Testis (tissue), 3 donors: ENCODE results near the gene SH3RF3. TPM values are rescaled to one million over a fixed set of nuclear protein-coding genes. Genes with fewer than 3 reads are reported as not detected.

ENCODE experiments used
- DNase-seq: peaks from one replicate; pipeline ENCODE4 v3.0.0-alpha.2; 2019
- H3K27ac ChIP-seq, 2 donors: fragments of 200-600 bp; sonication (generic); one replicate each; pipeline ENCODE4 v1.5.1; 2019
- H3K27me3 ChIP-seq: fragments of 200-600 bp; sonication (generic); one replicate; pipeline ENCODE4 v1.5.1; 2019
- H3K36me3 ChIP-seq: fragments of 200-600 bp; sonication (generic); one replicate; pipeline ENCODE4 v1.5.1; 2017; ENCODE audit warnings: low read depth; ENCODE audit errors: missing control alignments
- H3K4me1 ChIP-seq: fragments of 200-600 bp; sonication (generic); one replicate; pipeline ENCODE4 v1.5.1; 2019
- H3K4me3 ChIP-seq, 2 donors: fragments of 200-600 bp; sonication (generic); one replicate each; pipeline ENCODE4 v1.5.1; 2017 to 2019
- H3K9me3 ChIP-seq: fragments of 200-600 bp; sonication (generic); one replicate; pipeline ENCODE4 v1.5.1; 2017
- POLR2A ChIP-seq: fragments of 450-650 bp; IDR thresholded peaks from one replicate; pipeline ENCODE4 v1.6.1; 2017; ENCODE audit warnings: antibody characterized with exemption, mild to moderate bottlenecking, moderate library complexity
- WGBS, 2 donors: methylation state at CpG; one replicate each; pipeline ENCODE4 v1.1.5; 2018; 5-methylcytosine and 5-hydroxymethylcytosine counted together
- intact Hi-C: fragments of 100-400 bp; cut with DNase I; formaldehyde crosslinking; loops from one replicate; pipeline ENCODE4 v1.15.1; 2023; ENCODE audit warnings: low total_unique reads
- polyA plus RNA-seq: library from polyadenylated mRNA; stranded (reverse); fragments of 350-450 nt; fragmentation: Illumina TruSeq; extraction: RNeasy Lipid Tissue Mini Kit (QIAGEN cat#74804); gene quantifications from one replicate; pipeline ENCODE4 v1.2.3, GENCODE V29; 2014; ENCODE audit warnings: low read depth, low replicate concordance; ENCODE audit not compliant: insufficient read depth
- total RNA-seq, 2 donors: library from RNA; depleted of rRNA; stranded (reverse); fragments of >200 nt; gene quantifications; one replicate each; pipeline ENCODE4 v1.2.3, GENCODE V29; 2016
- TF ChIP-seq, protein P1 (sequence below), 3 experiments: fragments of 450-650 bp in 2 of 3; fragments of 200-600 bp in 1 of 3; sonication (generic) in 1 of 3; IDR thresholded peaks; one replicate each; pipeline ENCODE4 v1.5.1; 2016 to 2019; ENCODE audit warnings: antibody characterized with exemption in 3 of 3, mild to moderate bottlenecking in 2 of 3, moderate library complexity in 1 of 3

SH3RF3 gene
- total and polyA plus RNA-seq, 3 donors from 2014 or later: 9.3 to 20.1 (median 16.5) TPM

DNA sequence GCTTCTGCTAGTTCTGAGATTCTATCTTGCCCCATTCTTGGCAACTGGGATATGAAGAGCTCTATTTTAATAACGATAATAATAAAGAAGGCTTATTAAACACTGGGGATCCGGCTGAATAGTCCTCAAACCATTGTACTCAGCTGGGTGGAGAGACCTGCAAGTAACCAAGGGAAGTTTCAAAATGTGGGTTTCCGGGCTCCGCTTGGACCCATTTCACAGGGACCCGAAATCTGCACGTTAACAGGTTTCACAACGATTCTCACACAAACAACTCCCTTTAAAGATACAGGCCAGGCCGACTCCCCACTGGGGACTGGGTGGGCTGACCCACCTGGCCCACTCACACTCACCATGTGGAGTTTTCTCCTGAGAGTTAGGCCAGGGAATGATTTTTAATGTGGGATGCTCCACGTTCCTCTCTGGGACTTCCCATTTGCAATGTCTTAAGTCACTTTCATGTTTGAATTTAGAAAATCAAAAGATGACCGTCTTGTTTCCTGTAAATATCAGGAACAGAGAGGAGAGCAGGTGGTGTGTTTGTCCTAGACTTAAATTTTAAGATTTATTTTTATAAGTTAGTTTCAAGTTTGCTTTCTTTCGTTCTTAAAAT lies 96.3 kb downstream of the SH3RF3 start:
- no peaks in the 10 kb centered on the region for H3K4me1 ChIP-seq
- TF ChIP-seq, protein P1, sequence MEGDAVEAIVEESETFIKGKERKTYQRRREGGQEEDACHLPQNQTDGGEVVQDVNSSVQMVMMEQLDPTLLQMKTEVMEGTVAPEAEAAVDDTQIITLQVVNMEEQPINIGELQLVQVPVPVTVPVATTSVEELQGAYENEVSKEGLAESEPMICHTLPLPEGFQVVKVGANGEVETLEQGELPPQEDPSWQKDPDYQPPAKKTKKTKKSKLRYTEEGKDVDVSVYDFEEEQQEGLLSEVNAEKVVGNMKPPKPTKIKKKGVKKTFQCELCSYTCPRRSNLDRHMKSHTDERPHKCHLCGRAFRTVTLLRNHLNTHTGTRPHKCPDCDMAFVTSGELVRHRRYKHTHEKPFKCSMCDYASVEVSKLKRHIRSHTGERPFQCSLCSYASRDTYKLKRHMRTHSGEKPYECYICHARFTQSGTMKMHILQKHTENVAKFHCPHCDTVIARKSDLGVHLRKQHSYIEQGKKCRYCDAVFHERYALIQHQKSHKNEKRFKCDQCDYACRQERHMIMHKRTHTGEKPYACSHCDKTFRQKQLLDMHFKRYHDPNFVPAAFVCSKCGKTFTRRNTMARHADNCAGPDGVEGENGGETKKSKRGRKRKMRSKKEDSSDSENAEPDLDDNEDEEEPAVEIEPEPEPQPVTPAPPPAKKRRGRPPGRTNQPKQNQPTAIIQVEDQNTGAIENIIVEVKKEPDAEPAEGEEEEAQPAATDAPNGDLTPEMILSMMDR (IDR thresholded peaks at IDR 0.05): no peak
- TF ChIP-seq POLR2A: no peak
- intact Hi-C loops: no loop called here
- DNase-seq: no peak
- no peak overlapping the region for H3K4me3 ChIP-seq
- no peak overlapping the region for H3K27ac ChIP-seq
- WGBS, 2 donors: 86 to 91% methylated on average over 11 of the region's 11 CpGs
- H3K36me3 ChIP-seq: no peaks in the 10 kb centered on the region
- H3K27me3 ChIP-seq: no peaks in the 10 kb centered on the region
- no peaks in the 10 kb centered on the region for H3K9me3 ChIP-seq

DNA sequence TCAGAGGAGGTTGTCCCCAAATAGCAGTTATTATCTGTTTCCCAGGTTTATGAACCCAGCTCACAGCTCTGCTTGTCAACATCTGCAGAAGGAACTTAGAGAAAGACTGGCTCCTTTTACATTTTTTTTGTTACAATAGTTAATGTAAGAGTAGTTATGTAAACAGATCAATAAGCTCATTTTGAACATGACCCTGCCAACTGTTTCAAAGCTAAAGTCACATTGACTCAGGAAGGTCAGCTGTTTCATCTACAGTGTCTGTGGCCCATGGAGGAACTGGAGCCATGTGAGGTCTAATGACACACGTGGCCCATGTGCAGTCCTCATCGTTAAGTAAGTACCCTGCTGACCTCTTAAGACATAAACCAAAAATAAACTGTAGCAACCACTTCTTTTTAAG lies 97.1 kb downstream of the SH3RF3 start:
- Histone ChIP-seq H3K27ac (no peak overlapping the region), H3K9me3 (no peaks in the 10 kb centered on the region), H3K4me1 (peaks cover 4% of the 10 kb centered on the region), H3K27me3 (no peaks in the 10 kb centered on the region), H3K36me3 (no peaks in the 10 kb centered on the region), H3K4me3 (no peak overlapping the region)
- no peak for DNase-seq
- WGBS, 2 donors: 65 to 69% methylated on average over 2 of the region's 2 CpGs
- intact Hi-C loops: no loop called here
- TF ChIP-seq, protein P1 (IDR thresholded peaks at IDR 0.05): no peak
- no peak for TF ChIP-seq POLR2A

DNA sequence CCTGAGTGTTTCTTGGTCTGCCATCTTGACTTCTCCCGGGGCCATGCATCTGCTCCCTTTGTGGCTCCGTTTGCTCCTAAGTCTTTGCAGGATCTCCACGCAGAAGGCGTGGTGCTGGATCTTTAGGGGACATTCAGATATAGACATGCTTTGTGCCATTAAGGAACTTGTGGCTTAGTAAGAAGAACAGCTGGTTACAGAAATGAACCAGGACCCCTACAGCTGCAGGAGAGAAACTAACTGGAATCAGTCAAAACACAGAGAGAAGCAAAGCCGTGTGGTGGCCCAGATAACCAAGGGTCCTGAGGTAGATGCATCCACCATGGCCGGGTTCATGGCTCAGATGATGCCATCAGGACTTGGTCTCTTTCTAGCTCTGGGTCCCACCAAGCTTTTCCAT lies 97.6 kb downstream of the SH3RF3 start:
- H3K36me3 ChIP-seq: no peaks in the 10 kb centered on the region
- no peak overlapping the region for H3K27ac ChIP-seq
- DNase-seq: no peak
- no peaks in the 10 kb centered on the region for H3K9me3 ChIP-seq
- TF ChIP-seq, protein P1 (IDR thresholded peaks at IDR 0.05): no peak
- no peak overlapping the region for H3K4me3 ChIP-seq
- H3K27me3 ChIP-seq: no peaks in the 10 kb centered on the region
- peaks cover 7% of the 10 kb centered on the region for H3K4me1 ChIP-seq
- WGBS, 2 donors: 88 to 93% methylated on average over 6 of the region's 6 CpGs
- intact Hi-C loops: no loop called here

DNA sequence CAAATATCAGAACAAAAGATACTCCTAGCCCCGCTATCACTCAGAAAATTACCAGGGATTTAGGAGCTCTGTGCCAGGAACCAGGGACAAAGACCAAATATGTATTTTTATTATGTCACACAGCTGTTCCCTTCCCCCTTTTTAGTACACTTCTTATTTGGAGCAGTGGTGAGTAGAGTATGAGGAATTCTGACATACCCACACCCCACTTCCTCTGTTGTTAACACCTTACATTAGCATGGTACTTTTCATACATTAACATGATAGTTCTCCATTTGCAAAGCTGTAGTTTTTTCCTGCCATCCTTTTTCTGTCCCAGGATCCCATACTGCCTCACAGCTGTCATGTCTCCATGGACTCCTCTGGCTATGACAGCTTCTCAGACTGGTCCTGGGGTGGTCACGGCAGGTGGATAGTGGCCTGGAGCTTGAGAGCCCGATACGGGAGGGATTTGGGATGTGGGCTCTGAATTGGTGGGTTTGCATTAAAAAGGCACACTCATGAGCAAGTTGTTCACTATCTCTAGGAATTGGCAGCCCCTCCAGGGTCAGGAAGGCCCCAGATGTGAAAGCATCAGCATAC lies 100.2 kb downstream of the SH3RF3 start:
- no peaks in the 10 kb centered on the region for H3K36me3 ChIP-seq
- no peaks in the 10 kb centered on the region for H3K27me3 ChIP-seq
- peaks cover 7% of the 10 kb centered on the region for H3K4me1 ChIP-seq
- H3K9me3 ChIP-seq: no peaks in the 10 kb centered on the region
- H3K27ac ChIP-seq: no peak overlapping the region
- WGBS, 2 donors: 89 to 95% methylated on average over 4 of the region's 4 CpGs
- DNase-seq: no peak
- TF ChIP-seq POLR2A: no peak
- TF ChIP-seq, protein P1 (IDR thresholded peaks at IDR 0.05): no peak
- H3K4me3 ChIP-seq: no peak overlapping the region
- intact Hi-C loops: no loop called here

DNA sequence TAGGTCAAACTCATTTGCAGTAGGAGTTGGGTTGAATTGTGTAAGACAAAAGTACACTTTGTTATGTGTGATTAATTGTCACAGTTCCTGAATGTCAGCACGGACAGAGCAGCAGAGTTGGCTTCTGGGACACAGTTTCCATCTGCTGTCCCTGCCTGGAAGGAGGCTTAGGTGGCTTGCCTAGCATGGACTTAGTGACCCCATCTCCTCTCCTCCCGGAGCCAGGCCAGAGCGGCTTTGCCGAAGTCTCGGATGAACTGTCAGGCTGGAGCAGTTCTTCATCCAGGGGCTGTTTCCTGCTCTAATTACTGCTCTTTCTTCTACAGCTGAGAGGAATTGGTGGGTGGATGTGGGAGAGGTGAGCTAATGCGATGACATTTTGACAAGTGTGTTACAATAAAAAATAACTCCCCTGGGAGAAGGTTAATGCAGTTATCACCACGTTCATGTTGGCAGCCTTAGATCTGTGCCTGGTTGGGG lies 102.0 kb downstream of the SH3RF3 start:
- Histone ChIP-seq H3K4me3 (no peak overlapping the region), H3K4me1 (peaks cover 7% of the 10 kb centered on the region), H3K9me3 (no peaks in the 10 kb centered on the region), H3K27ac (no peak overlapping the region), H3K36me3 (no peaks in the 10 kb centered on the region), H3K27me3 (no peaks in the 10 kb centered on the region)
- intact Hi-C loops: no loop called here
- TF ChIP-seq, protein P1 (IDR thresholded peaks at IDR 0.05): no peak
- no peak for TF ChIP-seq POLR2A
- WGBS, 2 donors: 43 to 47% methylated on average over 3 to 7 of the region's 7 CpGs
- no peak for DNase-seq
